SH-SY5Y (cell line): ENCODE results near the gene SLC25A3.

ENCODE experiments used
- GATA2 ChIP-seq: IDR thresholded peaks from 2 replicates; pipeline ENCODE4 v1.6.1; 2011; ENCODE audit warnings: mild to moderate bottlenecking, low read depth, low read length
- GATA3 ChIP-seq: IDR thresholded peaks from 2 replicates; pipeline ENCODE4 v1.6.1; 2011; ENCODE audit warnings: low read depth, mild to moderate bottlenecking, low read length, moderate library complexity

GRCh38 chr12:98635657-98636323 lies 42.3 kb downstream of the SLC25A3 start:
- TF ChIP-seq GATA2 (no peak), GATA3 (no peak)
